Activated naive CD4-positive, alpha-beta T cell treated with anti-CD3 and anti-CD28 coated beads, Interleukin-2, amount 10 ng/mL, durations not matched to agents 7 days and 5 days (primary cell): ENCODE data around the gene ZNF791.
"Not testable (repeated sequence)": the region's sequence is repeated elsewhere in the genome, so short reads cannot be mapped to it uniquely, and the experiment has no call there.

Source experiments
- CTCF ChIA-PET: fragments of 350-600 bp; sonication (Branson Sonifier 250); formaldehyde crosslinking; loops from one replicate; lab custom pipeline; 2021; ENCODE audit warnings: antibody characterized with exemption; lab: Charles Lee
- DNase-seq: peaks from one replicate; pipeline ENCODE4 v3.0.0-alpha.2; 2020
- H3K27ac Mint-ChIP-seq: one replicate; pipeline ENCODE4 v1.8.0; 2021; ENCODE audit warnings: mild to moderate bottlenecking, moderate library complexity, mixed read lengths
- H3K27me3 Mint-ChIP-seq: one replicate; pipeline ENCODE4 v1.8.0; 2021; ENCODE audit warnings: mild to moderate bottlenecking, mixed read lengths
- H3K36me3 Mint-ChIP-seq: one replicate; pipeline ENCODE4 v1.8.0; 2021; ENCODE audit warnings: mixed read lengths
- H3K4me1 Mint-ChIP-seq: one replicate; pipeline ENCODE4 v1.8.0; 2021; ENCODE audit warnings: mixed read lengths
- H3K4me3 Mint-ChIP-seq: one replicate; pipeline ENCODE4 v1.8.0; 2021; ENCODE audit warnings: mild to moderate bottlenecking, moderate library complexity, mixed read lengths
- H3K9me3 Mint-ChIP-seq: one replicate; pipeline ENCODE4 v1.8.0; 2021; ENCODE audit warnings: mixed read lengths

Gene ZNF791

GRCh38 chr19:12643716-12644115, 33.0 kb downstream of the ZNF791 start:
- CTCF ChIA-PET, H3K27me3 Mint-ChIP-seq, H3K9me3 Mint-ChIP-seq, H3K4me3 Mint-ChIP-seq, DNase-seq, H3K27ac Mint-ChIP-seq: not testable (repeated sequence)
- Mint-ChIP-seq H3K4me1 (peaks cover 23% of the 10 kb centered on the region), H3K36me3 (peaks cover 22% of the 10 kb centered on the region)

GRCh38 chr19:12646551-12646950, 35.8 kb downstream of the ZNF791 start:
- H3K36me3 Mint-ChIP-seq: peaks cover 34% of the 10 kb centered on the region
- no peaks in the 10 kb centered on the region for H3K27me3 Mint-ChIP-seq

GRCh38 chr19:12647047-12647446, 36.3 kb downstream of the ZNF791 start:
- Mint-ChIP-seq H3K9me3 (no peaks in the 10 kb centered on the region), H3K27me3 (no peaks in the 10 kb centered on the region), H3K4me3 (no peak overlapping the region), H3K4me1 (peaks cover 8% of the 10 kb centered on the region), H3K36me3 (peaks cover 39% of the 10 kb centered on the region), H3K27ac (peak overlapping the region; percentile 28)
- DNase-seq: no peak
- CTCF ChIA-PET: no interaction called here

More at GRCh38 chr19:12646551-12646950, 35.8 kb downstream of the ZNF791 start:
- no peak for DNase-seq
- CTCF ChIA-PET: no interaction called here
- Mint-ChIP-seq H3K4me3 (no peak overlapping the region), H3K4me1 (peaks cover 8% of the 10 kb centered on the region), H3K27ac (peak overlapping the region; percentile 28), H3K9me3 (no peaks in the 10 kb centered on the region)

- H3K27ac Mint-ChIP-seq: no peak overlapping the region
- H3K4me1 Mint-ChIP-seq: peaks cover 8% of the 10 kb centered on the region
- no peaks in the 10 kb centered on the region for H3K9me3 Mint-ChIP-seq
- DNase-seq: no peak
- H3K36me3 Mint-ChIP-seq: peaks cover 41% of the 10 kb centered on the region
- H3K4me3 Mint-ChIP-seq: no peak overlapping the region
- H3K27me3 Mint-ChIP-seq: no peaks in the 10 kb centered on the region
- CTCF ChIA-PET: no interaction called here
Measured at GRCh38 chr19:12647490-12648071, 36.9 kb downstream of the ZNF791 start.

- H3K27me3 Mint-ChIP-seq: no peaks in the 10 kb centered on the region
- H3K36me3 Mint-ChIP-seq: peaks cover 41% of the 10 kb centered on the region
- no peak for DNase-seq
- no peaks in the 10 kb centered on the region for H3K9me3 Mint-ChIP-seq
- CTCF ChIA-PET: no interaction called here
- no peak overlapping the region for H3K4me3 Mint-ChIP-seq
- H3K4me1 Mint-ChIP-seq: peaks cover 8% of the 10 kb centered on the region
- H3K27ac Mint-ChIP-seq: no peak overlapping the region
Measured at GRCh38 chr19:12648088-12648487, 37.4 kb downstream of the ZNF791 start.

- Mint-ChIP-seq H3K27ac (no peak overlapping the region), H3K27me3 (no peaks in the 10 kb centered on the region), H3K36me3 (peaks cover 39% of the 10 kb centered on the region), H3K9me3 (no peaks in the 10 kb centered on the region), H3K4me3 (no peak overlapping the region), H3K4me1 (peaks cover 8% of the 10 kb centered on the region)
- no peak for DNase-seq
- CTCF ChIA-PET: interaction anchor here (1.1 kb wide), 1 partner anchor 10 kb away, joined by 3 read pairs; no protein-coding TSS in a partner anchor
Measured at GRCh38 chr19:12649941-12650340, 39.2 kb downstream of the ZNF791 start.

- Mint-ChIP-seq H3K27me3 (no peaks in the 10 kb centered on the region), H3K9me3 (no peaks in the 10 kb centered on the region), H3K4me1 (peaks cover 3% of the 10 kb centered on the region), H3K4me3 (no peak overlapping the region), H3K36me3 (peaks cover 54% of the 10 kb centered on the region), H3K27ac (no peak overlapping the region)
- CTCF ChIA-PET: interaction anchor here (1.6 kb wide), 1 partner anchor 12 kb away, joined by 6 read pairs; no protein-coding TSS in a partner anchor
- no peak for DNase-seq
Measured at GRCh38 chr19:12652219-12652618, 41.5 kb downstream of the ZNF791 start.

GRCh38 chr19:12655546-12655945, 44.8 kb downstream of the ZNF791 start:
- no peak overlapping the region for H3K4me3 Mint-ChIP-seq
- H3K27me3 Mint-ChIP-seq: no peaks in the 10 kb centered on the region
- DNase-seq: no peak
- CTCF ChIA-PET: interaction anchor here (0.9 kb wide), 1 partner anchor 21 kb away, joined by 3 read pairs; no protein-coding TSS in a partner anchor
- H3K27ac Mint-ChIP-seq: no peak overlapping the region
- peaks cover 54% of the 10 kb centered on the region for H3K36me3 Mint-ChIP-seq
- H3K9me3 Mint-ChIP-seq: no peaks in the 10 kb centered on the region
- H3K4me1 Mint-ChIP-seq: no peaks in the 10 kb centered on the region

- peaks cover 51% of the 10 kb centered on the region for H3K36me3 Mint-ChIP-seq
- no peak for DNase-seq
- no peak overlapping the region for H3K27ac Mint-ChIP-seq
- no peak overlapping the region for H3K4me3 Mint-ChIP-seq
- CTCF ChIA-PET: no interaction called here
- no peaks in the 10 kb centered on the region for H3K9me3 Mint-ChIP-seq
- no peaks in the 10 kb centered on the region for H3K27me3 Mint-ChIP-seq
- H3K4me1 Mint-ChIP-seq: no peaks in the 10 kb centered on the region
Measured at GRCh38 chr19:12656899-12657571, 46.3 kb downstream of the ZNF791 start.

- CTCF ChIA-PET: interaction anchor here (1.3 kb wide), 1 partner anchor 14 kb away, joined by 3 read pairs; no protein-coding TSS in a partner anchor
- DNase-seq: no peak
- Mint-ChIP-seq H3K9me3 (no peaks in the 10 kb centered on the region), H3K36me3 (peaks cover 49% of the 10 kb centered on the region), H3K27me3 (no peaks in the 10 kb centered on the region), H3K4me3 (no peak overlapping the region), H3K27ac (no peak overlapping the region), H3K4me1 (no peaks in the 10 kb centered on the region)
Measured at GRCh38 chr19:12657966-12658365, 47.2 kb downstream of the ZNF791 start.

GRCh38 chr19:12660980-12661379, 50.3 kb downstream of the ZNF791 start:
- no peaks in the 10 kb centered on the region for H3K27me3 Mint-ChIP-seq
- DNase-seq: no peak
- CTCF ChIA-PET: interaction anchor here (0.7 to 1.1 kb wide), 2 partner anchors 11 to 1487 kb away, joined by 3 to 5 read pairs; no protein-coding TSS in a partner anchor
- H3K9me3 Mint-ChIP-seq: no peaks in the 10 kb centered on the region
- no peak overlapping the region for H3K27ac Mint-ChIP-seq
- H3K36me3 Mint-ChIP-seq: peaks cover 58% of the 10 kb centered on the region
- peaks cover 20% of the 10 kb centered on the region for H3K4me1 Mint-ChIP-seq
- H3K4me3 Mint-ChIP-seq: no peak overlapping the region

GRCh38 chr19:12664406-12665280, 53.9 kb downstream of the ZNF791 start:
- Mint-ChIP-seq H3K36me3 (peaks cover 44% of the 10 kb centered on the region), H3K27me3 (no peaks in the 10 kb centered on the region), H3K4me3 (peak overlapping the region; percentile 82), H3K27ac (peak overlapping the region; percentile 75), H3K4me1 (peaks cover 51% of the 10 kb centered on the region), H3K9me3 (no peaks in the 10 kb centered on the region)
- CTCF ChIA-PET: interaction anchor here (2.0 kb wide), 2 partner anchors 51 to 101 kb away, joined by 4 to 13 read pairs; no protein-coding TSS in a partner anchor
- no peak for DNase-seq

GRCh38 chr19:12665281-12665573, 54.5 kb downstream of the ZNF791 start:
- Mint-ChIP-seq H3K36me3 (peaks cover 40% of the 10 kb centered on the region), H3K4me1 (peaks cover 54% of the 10 kb centered on the region), H3K27ac (peak overlapping the region; percentile 75), H3K9me3 (no peaks in the 10 kb centered on the region), H3K27me3 (no peaks in the 10 kb centered on the region), H3K4me3 (peak overlapping the region; percentile 82)
- peak; percentile 82 for DNase-seq
- CTCF ChIA-PET: interaction anchor here (1.5 to 2.0 kb wide), 3 partner anchors 25 to 101 kb away, joined by 4 to 13 read pairs (median 5); no protein-coding TSS in a partner anchor

- peak; percentile 50 for DNase-seq
- CTCF ChIA-PET: interaction anchor here (0.7 to 2.0 kb wide), 4 partner anchors 11 to 102 kb away, joined by 3 to 13 read pairs (median 4); no protein-coding TSS in a partner anchor
- Mint-ChIP-seq H3K9me3 (no peaks in the 10 kb centered on the region), H3K4me1 (peaks cover 59% of the 10 kb centered on the region), H3K4me3 (peak overlapping the region; percentile 82), H3K36me3 (peaks cover 37% of the 10 kb centered on the region), H3K27ac (peak overlapping the region; percentile 75), H3K27me3 (no peaks in the 10 kb centered on the region)
Measured at GRCh38 chr19:12665671-12666264, 55.0 kb downstream of the ZNF791 start.
